DOHH2 (cell line): ENCODE data around the gene CD302.

Experiments used
- H3F3A ChIP-seq: fragments of 200-600 bp; sonication (generic), shearing (Covaris generic); 2 replicates; pipeline ENCODE4 v1.6.0; 2016; ENCODE audit warnings: antibody characterized with exemption, mild to moderate bottlenecking; ENCODE audit not compliant: control insufficient read depth, insufficient read depth
- H3K27ac ChIP-seq: fragments of 200-600 bp; sonication (generic); 2 replicates; pipeline ENCODE4 v1.5.1; 2014; ENCODE audit warnings: low read depth, mild to moderate bottlenecking, low read length, moderate library complexity
- H3K27me3 ChIP-seq: fragments of 200-600 bp; sonication (generic); 2 replicates; pipeline ENCODE4 v1.6.1; 2014; ENCODE audit warnings: mild to moderate bottlenecking, low read length, mixed read lengths; ENCODE audit not compliant: control insufficient read depth
- H3K36me3 ChIP-seq: fragments of 200-600 bp; sonication (generic); 2 replicates; pipeline ENCODE4 v1.6.1; 2014; ENCODE audit warnings: mild to moderate bottlenecking, low read length, moderate library complexity, mixed read lengths; ENCODE audit not compliant: control insufficient read depth
- H3K4me1 ChIP-seq: fragments of 200-600 bp; sonication (generic); 2 replicates; pipeline ENCODE4 v1.6.1; 2014; ENCODE audit warnings: mild to moderate bottlenecking, low read length, mixed read lengths; ENCODE audit not compliant: control insufficient read depth
- H3K4me2 ChIP-seq: fragments of 200-600 bp; sonication (generic); 2 replicates; pipeline ENCODE4 v1.6.0; 2014; ENCODE audit warnings: mild to moderate bottlenecking, low read length, moderate library complexity
- H3K4me3 ChIP-seq: fragments of 200-600 bp; sonication (generic); 2 replicates; pipeline ENCODE4 v1.5.1; 2014; ENCODE audit warnings: mild to moderate bottlenecking, low read length, mixed read lengths
- H3K79me2 ChIP-seq: fragments of 200-600 bp; sonication (generic); 2 replicates; pipeline ENCODE4 v1.6.1; 2014; ENCODE audit warnings: mild to moderate bottlenecking, low read length, mixed read lengths; ENCODE audit not compliant: control insufficient read depth
- H3K9me2 ChIP-seq: fragments of 200-600 bp; sonication (generic); replicated peaks from 2 replicates; pipeline ENCODE4 v1.6.1; 2014; ENCODE audit warnings: mild to moderate bottlenecking, low read length, mixed read lengths; ENCODE audit not compliant: control insufficient read depth
- H3K9me3 ChIP-seq: fragments of 200-600 bp; sonication (generic); 2 replicates; pipeline ENCODE4 v1.6.1; 2014; ENCODE audit warnings: antibody characterized with exemption, low read length, mixed read lengths; ENCODE audit not compliant: control insufficient read depth, insufficient read depth
- H4K20me1 ChIP-seq: fragments of 200-600 bp; sonication (generic); 2 replicates; pipeline ENCODE4 v1.6.0; 2014; ENCODE audit warnings: low read depth, mild to moderate bottlenecking, antibody characterized with exemption, low read length, moderate library complexity; ENCODE audit not compliant: control insufficient read depth, insufficient read depth
- CTCF ChIP-seq: fragments of 200-600 bp; sonication (generic); IDR thresholded peaks from one replicate; pipeline ENCODE4 v1.5.1; 2014; ENCODE audit warnings: antibody characterized with exemption, mild to moderate bottlenecking, low read depth, low read length; ENCODE audit not compliant: poor library complexity, severe bottlenecking
- EZH2phosphoT487 ChIP-seq: fragments of 200-600 bp; sonication (generic); IDR thresholded peaks from 2 replicates; pipeline ENCODE4 v1.6.1; 2017; ENCODE audit warnings: borderline replicate concordance, mild to moderate bottlenecking, antibody characterized with exemption, low read length, moderate library complexity, mixed read lengths

CD302 gene

GRCh38 chr2:159722580-159722979, 75.4 kb downstream of the CD302 start:
- peaks cover 100% of the 10 kb centered on the region for H3K79me2 ChIP-seq
- no peaks in the 10 kb centered on the region for H3K9me3 ChIP-seq
- H3K4me2 ChIP-seq, result no peak overlapping the region
- no peak overlapping the region for H3K4me3 ChIP-seq
- H3K27ac ChIP-seq, result no peak overlapping the region
- no peak for TF ChIP-seq EZH2phosphoT487
- TF ChIP-seq CTCF, result no peak
- H3K4me1 ChIP-seq, result peaks cover 33% of the 10 kb centered on the region
- peaks cover 96% of the 10 kb centered on the region for H3K36me3 ChIP-seq
- peaks cover 29% of the 10 kb centered on the region for H4K20me1 ChIP-seq
- H3K9me2 ChIP-seq, result no peaks in the 10 kb centered on the region
- H3K27me3 ChIP-seq, result no peaks in the 10 kb centered on the region
- no peaks in the 10 kb centered on the region for H3F3A ChIP-seq

DNA sequence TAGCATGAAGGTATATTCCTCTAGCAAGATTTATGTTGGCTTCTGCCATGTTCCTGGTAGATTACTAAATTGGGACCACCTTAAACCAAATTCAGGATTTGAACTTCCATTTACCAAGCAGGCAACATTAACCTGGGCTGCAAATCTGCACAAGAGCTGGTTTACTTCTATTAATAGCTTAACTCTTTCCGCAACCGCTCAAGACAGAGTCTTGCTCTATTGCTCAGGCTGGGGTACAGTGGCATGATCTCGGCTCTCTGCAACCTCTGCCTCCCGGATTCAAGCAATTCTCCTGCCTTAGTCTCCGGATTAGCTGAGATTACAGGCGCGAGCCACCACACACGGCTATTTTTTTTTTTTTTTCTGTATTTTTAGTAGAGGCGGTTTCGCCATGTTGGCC, 77.3 kb downstream of the CD302 start:
- Histone ChIP-seq H3K36me3 (peaks cover 98% of the 10 kb centered on the region), H3F3A (no peaks in the 10 kb centered on the region), H3K4me3 (no peak overlapping the region), H3K9me3 (no peaks in the 10 kb centered on the region), H4K20me1 (peaks cover 29% of the 10 kb centered on the region), H3K4me2 (no peak overlapping the region), H3K27ac (no peak overlapping the region), H3K27me3 (no peaks in the 10 kb centered on the region), H3K9me2 (no peaks in the 10 kb centered on the region), H3K4me1 (peaks cover 52% of the 10 kb centered on the region), H3K79me2 (peaks cover 100% of the 10 kb centered on the region)
- no peak for TF ChIP-seq EZH2phosphoT487
- TF ChIP-seq CTCF, result no peak
